Mammary epithelial cell (primary cell): ENCODE measurements around the gene GSDMA.

ENCODE experiments used
- EZH2 ChIP-seq: IDR thresholded peaks from 2 replicates; pipeline ENCODE4 v1.6.1; 2012; ENCODE audit warnings: low read length, inconsistent platforms, borderline replicate concordance
- TF ChIP-seq, protein P1 (sequence below), 2 donors: IDR thresholded peaks in 1 of 2; conservative IDR thresholded peaks in 1 of 2; 2 replicates each; pipeline ENCODE4 v1.5.1; 2011 to 2012; ENCODE audit warnings: inconsistent platforms in 2 of 2, low read length in 2 of 2, mild to moderate bottlenecking in 2 of 2, control low read depth in 1 of 2, low read depth in 1 of 2; ENCODE audit not compliant: insufficient read depth in 1 of 2; ENCODE audit errors: extremely low read depth in 1 of 2

DNA sequence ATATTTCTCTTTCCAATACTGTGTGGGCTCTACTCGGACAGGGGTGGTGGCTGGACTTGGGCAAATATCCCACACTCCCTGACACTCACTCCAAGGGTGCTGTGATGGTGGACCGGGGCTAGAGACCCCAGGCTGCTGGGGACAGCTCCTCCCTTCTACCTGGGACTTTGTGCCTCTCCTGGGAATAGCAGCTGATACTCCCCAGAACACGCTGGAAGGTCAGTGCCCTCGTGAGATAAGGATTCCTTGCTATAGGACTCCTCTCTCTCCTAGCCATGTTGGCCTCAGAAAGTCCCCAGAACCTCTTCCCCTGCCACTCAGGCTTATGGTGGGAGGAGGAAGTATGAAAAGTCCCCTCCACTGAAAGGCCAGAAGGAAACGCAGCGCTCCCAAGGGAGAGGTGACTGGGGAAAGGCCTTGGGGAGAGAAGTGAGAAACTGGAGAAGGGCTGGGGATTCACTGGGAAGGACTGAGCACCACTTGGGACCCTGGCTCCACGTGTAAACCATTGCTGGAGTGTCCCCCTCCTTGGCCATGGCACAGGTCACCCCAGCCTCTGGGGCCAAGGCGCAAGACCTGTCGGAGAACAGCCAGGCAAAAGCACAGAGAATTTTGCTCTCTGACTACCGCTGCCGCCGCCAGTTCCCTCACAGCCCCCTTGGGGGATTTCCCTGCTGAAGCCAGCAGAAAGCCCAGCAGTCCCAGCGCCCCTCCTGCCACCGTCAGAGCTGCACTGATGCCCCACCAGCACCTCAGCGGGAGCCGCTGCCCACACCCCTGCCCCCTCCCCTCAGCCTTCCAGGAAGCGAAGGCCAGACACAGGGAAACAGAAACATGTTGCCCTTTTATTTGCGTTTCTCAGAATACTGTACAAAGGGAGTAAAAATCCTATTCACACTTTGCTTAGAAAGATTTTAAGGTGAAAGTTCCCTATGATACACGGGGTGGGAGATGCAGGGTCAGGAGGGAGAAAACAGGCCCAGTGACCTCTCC is 42.3 kb upstream of the GSDMA start:
- TF ChIP-seq, protein P1, sequence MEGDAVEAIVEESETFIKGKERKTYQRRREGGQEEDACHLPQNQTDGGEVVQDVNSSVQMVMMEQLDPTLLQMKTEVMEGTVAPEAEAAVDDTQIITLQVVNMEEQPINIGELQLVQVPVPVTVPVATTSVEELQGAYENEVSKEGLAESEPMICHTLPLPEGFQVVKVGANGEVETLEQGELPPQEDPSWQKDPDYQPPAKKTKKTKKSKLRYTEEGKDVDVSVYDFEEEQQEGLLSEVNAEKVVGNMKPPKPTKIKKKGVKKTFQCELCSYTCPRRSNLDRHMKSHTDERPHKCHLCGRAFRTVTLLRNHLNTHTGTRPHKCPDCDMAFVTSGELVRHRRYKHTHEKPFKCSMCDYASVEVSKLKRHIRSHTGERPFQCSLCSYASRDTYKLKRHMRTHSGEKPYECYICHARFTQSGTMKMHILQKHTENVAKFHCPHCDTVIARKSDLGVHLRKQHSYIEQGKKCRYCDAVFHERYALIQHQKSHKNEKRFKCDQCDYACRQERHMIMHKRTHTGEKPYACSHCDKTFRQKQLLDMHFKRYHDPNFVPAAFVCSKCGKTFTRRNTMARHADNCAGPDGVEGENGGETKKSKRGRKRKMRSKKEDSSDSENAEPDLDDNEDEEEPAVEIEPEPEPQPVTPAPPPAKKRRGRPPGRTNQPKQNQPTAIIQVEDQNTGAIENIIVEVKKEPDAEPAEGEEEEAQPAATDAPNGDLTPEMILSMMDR (conservative IDR thresholded peaks at IDR 0.05 in 1 of 2, IDR thresholded peaks at IDR 0.05 in 1 of 2; ENCODE audit: extremely low read depth in 1 of 2, insufficient read depth in 1 of 2, low read depth in 1 of 2, low read length in 2 of 2) = no peak
- no peak for TF ChIP-seq EZH2
